ENCODE data around the gene SET.

DNA sequence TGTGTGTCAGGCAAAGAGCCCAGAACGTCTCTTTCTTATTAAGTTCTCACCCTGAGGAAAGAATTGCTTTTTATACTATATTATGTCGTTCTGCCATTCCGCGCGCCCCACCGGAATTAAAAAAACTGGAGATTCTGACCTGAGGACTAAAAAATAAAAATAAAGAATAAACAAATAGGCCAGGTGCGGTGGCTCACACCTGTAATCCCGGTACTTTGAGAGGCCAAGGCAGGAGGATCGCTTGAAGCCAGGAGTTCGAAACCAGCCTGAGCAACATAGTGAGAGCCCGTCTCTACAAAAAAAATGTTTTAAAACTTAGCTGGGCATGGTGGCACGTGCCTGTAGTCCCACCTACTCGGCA, 31.7 kb upstream of the SET start:
- no peak for TF ChIP-seq GATA3 (IDR thresholded peaks at IDR 0.05; ENCODE audit: low read depth, low read length)
- no peak for TF ChIP-seq GATA2 (IDR thresholded peaks at IDR 0.05; ENCODE audit: low read depth, low read length)

All from SH-SY5Y (cell line).